Erythroblast (primary cell): ENCODE results near the gene SLC43A1.

Source experiments
- GATA1 ChIP-seq: IDR thresholded peaks from 2 replicates; pipeline ENCODE4 v1.6.1; 2011; ENCODE audit warnings: low read depth, mild to moderate bottlenecking, control low read depth, low read length, moderate library complexity
- POLR2A ChIP-seq: IDR thresholded peaks from 2 replicates; pipeline ENCODE4 v1.6.1; 2011; ENCODE audit warnings: mild to moderate bottlenecking, low read length

DNA sequence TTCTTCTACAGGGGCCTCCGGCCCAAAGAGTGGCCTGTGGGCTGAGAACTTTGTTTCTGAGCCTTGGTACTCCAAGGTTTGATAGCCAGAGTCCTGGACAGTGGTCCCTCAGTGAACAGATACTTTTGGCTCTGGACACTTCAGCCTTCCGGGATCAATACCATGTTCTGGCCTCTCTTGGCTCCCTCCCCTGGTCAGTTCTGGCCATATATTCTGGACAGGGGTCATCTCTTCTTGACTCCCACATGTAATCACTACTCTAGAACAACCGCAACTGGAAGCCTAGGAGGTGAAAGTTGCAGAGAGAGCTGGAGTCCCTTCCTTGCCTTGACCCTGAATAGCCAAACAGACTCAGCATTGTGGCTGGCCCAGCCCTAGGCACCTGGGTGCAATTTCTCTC lies 52.9 kb downstream of the SLC43A1 start:
- no peak for TF ChIP-seq POLR2A
- no peak for TF ChIP-seq GATA1
